IPS-18a (cell line): Measurements from ENCODE around the gene SLC16A9.
"Not testable (repeated sequence)": the region's sequence is repeated elsewhere in the genome, so short reads cannot be mapped to it uniquely, and the experiment has no call there.

Experiments
- H3K27ac ChIP-seq: one replicate; pipeline ENCODE4 v1.5.1; 2013; ENCODE audit warnings: low read length
- H3K27me3 ChIP-seq: one replicate; pipeline ENCODE4 v1.6.1; 2013; ENCODE audit warnings: mild to moderate bottlenecking, low read length; ENCODE audit not compliant: control insufficient read depth, insufficient read depth
- H3K36me3 ChIP-seq: one replicate; pipeline ENCODE4 v1.6.1; 2013; ENCODE audit warnings: low read depth, low read length; ENCODE audit not compliant: control insufficient read depth
- H3K4me1 ChIP-seq: one replicate; pipeline ENCODE4 v1.6.1; 2013; ENCODE audit warnings: low read depth, low read length; ENCODE audit not compliant: control insufficient read depth
- H3K4me3 ChIP-seq: one replicate; pipeline ENCODE4 v1.5.1; 2013; ENCODE audit warnings: low read length
- H3K9ac ChIP-seq: one replicate; pipeline ENCODE4 v1.6.1; 2013; ENCODE audit warnings: mild to moderate bottlenecking, low read length, moderate library complexity
- H3K9me3 ChIP-seq: one replicate; pipeline ENCODE4 v1.6.1; 2013; ENCODE audit warnings: low read depth, low read length; ENCODE audit not compliant: control insufficient read depth

The SLC16A9 gene

DNA sequence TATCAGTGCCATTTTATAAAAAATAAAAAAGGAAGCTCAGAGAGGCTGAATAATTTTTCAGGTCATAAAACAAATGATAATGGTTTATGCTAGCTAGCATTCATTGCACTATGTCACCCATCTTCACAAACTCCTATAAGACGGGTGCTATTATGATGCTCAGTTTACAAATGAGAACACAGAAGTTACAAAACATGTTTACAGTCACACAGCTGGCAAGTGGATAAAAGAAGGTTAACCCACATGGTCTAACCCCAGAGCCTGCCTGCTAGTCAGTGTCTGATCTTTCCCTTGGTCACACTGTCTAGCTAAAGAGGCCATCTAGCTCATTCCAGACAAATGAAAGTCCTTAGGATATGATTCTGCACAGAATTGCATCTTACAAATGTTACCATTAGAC, 39.4 kb downstream of the SLC16A9 start:
- H3K27ac ChIP-seq: no peak overlapping the region
- H3K36me3 ChIP-seq: peaks cover 34% of the 10 kb centered on the region
- H3K9me3 ChIP-seq: no peaks in the 10 kb centered on the region
- H3K4me3 ChIP-seq: no peak overlapping the region
- no peaks in the 10 kb centered on the region for H3K27me3 ChIP-seq
- peaks cover 8% of the 10 kb centered on the region for H3K4me1 ChIP-seq
- no peak overlapping the region for H3K9ac ChIP-seq

DNA sequence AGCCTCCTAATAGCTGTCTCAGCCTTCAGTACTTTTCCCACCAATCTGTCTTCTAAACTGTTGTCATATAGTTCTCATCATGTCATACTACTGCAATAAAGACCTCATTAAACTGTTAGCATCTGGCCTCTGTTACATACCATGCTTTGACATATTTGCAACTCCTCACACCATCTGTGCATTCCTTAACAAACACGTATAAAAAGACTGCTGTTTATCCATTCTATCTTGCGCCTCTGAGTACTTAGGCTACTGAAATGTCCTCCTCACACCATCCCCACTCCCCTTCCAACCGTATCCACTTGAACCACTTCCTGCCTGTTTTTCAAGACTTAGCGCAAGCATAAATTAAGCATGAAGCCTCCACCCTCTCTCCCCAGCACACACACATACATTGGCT, 41.6 kb downstream of the SLC16A9 start:
- no peak overlapping the region for H3K9ac ChIP-seq
- H3K27me3 ChIP-seq: no peaks in the 10 kb centered on the region
- H3K4me3 ChIP-seq: no peak overlapping the region
- H3K36me3 ChIP-seq: peaks cover 37% of the 10 kb centered on the region
- no peak overlapping the region for H3K27ac ChIP-seq
- no peaks in the 10 kb centered on the region for H3K4me1 ChIP-seq
- H3K9me3 ChIP-seq: no peaks in the 10 kb centered on the region

DNA sequence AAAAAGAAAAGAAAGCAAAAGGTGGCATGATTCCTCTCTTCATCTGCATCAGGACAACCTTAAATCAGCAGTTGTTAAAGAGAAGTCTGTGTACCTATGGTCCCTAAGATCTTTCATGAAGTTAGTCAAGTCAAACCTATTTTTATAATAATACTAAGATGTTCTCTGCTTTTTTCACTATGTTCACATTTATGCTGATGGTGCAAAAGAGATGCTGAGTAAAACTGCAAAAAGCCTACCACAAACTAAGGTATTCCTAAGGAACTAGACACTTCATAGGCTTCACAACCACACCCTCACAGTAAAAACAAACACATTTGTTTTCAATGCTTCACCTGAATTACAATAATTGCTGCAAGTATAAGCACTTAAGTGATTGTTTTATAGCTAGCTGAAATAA, 43.3 kb downstream of the SLC16A9 start:
- H3K36me3 ChIP-seq: peaks cover 20% of the 10 kb centered on the region
- H3K27ac ChIP-seq: no peak overlapping the region
- H3K9ac ChIP-seq: no peak overlapping the region
- no peaks in the 10 kb centered on the region for H3K4me1 ChIP-seq
- H3K27me3 ChIP-seq: no peaks in the 10 kb centered on the region
- H3K9me3 ChIP-seq: no peaks in the 10 kb centered on the region
- no peak overlapping the region for H3K4me3 ChIP-seq

DNA sequence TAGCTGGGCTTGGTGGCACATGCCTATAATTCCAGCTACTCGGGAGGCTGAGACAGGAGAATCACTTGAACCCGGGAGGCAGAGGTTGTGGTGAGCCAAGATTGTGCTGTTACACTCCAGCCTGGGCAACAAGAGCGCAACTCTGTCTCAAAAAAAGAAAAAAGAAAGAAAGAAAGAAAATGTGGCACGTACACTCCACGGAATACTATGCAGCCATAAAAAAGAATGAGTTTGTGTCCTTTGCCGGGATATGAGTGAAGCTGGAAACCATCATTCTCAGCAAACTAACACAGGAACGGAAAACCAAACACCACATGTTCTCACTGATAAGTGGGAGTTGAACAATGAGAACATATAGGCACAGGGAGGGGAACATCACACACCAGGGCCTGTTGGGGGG, 46.4 kb downstream of the SLC16A9 start:
- not testable (repeated sequence) for H3K9ac ChIP-seq, H3K4me3 ChIP-seq, H3K36me3 ChIP-seq, H3K27me3 ChIP-seq, H3K27ac ChIP-seq, H3K4me1 ChIP-seq, H3K9me3 ChIP-seq

DNA sequence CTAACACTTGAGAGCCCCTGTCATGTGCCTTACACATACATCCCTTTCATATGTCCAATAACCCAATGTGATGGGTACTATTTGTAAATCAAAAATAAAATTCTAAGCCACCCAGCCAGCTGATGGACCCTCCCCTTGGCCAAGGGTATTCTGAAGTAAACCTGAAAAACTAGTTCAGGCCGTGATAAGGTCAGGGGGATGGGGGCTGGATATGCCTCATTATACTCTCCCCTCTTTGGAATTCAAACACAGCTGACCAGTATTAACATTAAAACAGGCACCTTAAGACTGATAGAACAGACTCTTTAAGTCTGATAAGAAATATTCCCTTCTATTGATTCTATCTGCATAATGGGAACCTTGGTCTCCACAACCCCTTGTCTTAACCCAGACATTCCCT, 51.9 kb downstream of the SLC16A9 start:
- Histone ChIP-seq H3K4me1 (peaks cover 13% of the 10 kb centered on the region), H3K27ac (no peak overlapping the region), H3K4me3 (no peak overlapping the region), H3K9ac (no peak overlapping the region), H3K36me3 (peaks cover 3% of the 10 kb centered on the region), H3K9me3 (no peaks in the 10 kb centered on the region), H3K27me3 (no peaks in the 10 kb centered on the region)

DNA sequence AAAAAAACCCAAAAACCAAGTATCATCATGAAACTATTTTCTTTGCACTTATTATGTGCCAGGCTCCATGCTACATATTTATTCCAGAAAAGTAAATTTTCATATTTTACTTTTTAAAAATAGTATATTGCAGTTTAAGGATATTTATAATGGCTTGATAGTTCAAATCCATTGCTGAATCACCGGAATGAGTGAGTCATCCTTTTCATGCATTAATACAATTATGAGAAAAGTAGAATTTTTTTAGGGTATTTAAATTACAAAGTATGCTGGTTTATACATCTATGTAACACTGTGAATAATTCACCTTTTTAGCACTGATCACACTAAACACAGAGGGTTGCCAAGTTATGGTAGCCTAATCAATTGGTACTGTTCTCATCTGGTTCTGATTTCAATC, 54.3 kb downstream of the SLC16A9 start:
- Histone ChIP-seq H3K27me3 (no peaks in the 10 kb centered on the region), H3K27ac (no peak overlapping the region), H3K36me3 (peaks cover 3% of the 10 kb centered on the region), H3K9me3 (no peaks in the 10 kb centered on the region), H3K9ac (no peak overlapping the region), H3K4me1 (peaks cover 13% of the 10 kb centered on the region), H3K4me3 (no peak overlapping the region)

DNA sequence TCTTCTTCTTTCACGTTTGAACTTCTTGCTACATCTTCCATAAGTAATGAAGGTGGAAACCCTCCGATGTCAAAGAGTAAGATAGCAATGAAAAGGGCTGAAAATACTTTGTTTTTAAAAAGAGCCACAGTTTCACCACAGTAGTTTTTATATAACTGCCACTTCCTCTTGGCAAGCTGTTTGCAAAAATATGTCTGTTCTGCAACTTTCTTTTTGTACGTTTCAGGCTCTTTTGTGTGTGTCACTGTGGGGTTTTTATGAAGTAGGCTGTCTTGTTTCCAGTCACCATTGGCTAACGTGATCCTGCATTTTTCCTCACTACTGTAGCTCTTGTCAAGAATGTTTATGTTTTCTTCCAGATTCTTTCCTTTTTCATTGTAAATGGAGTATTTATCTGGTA, 55.6 kb downstream of the SLC16A9 start:
- Histone ChIP-seq H3K27me3 (no peaks in the 10 kb centered on the region), H3K4me3 (no peak overlapping the region), H3K9me3 (no peaks in the 10 kb centered on the region), H3K4me1 (peaks cover 15% of the 10 kb centered on the region), H3K9ac (no peak overlapping the region), H3K27ac (no peak overlapping the region), H3K36me3 (peaks cover 3% of the 10 kb centered on the region)

DNA sequence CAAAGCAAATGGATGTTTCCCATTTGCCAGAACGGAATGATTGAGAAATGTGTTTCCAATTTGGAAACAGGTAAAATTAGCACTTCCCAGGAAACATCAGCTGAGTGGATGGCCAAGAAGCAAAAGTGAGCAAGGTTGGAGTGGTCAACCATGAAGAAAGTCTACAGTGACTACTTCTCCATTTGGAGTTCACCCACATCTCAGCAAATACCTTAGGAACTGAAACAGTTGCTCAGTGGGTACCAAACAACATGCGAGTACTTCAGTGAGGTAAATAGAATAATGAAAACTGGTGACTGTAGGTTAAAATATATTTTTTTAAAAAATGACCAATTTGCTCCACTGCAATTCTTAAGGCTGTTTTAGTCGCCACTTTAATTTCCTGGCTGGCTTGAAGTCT, 57.7 kb downstream of the SLC16A9 start:
- no peak overlapping the region for H3K4me3 ChIP-seq
- H3K9me3 ChIP-seq: no peaks in the 10 kb centered on the region
- no peaks in the 10 kb centered on the region for H3K27me3 ChIP-seq
- H3K4me1 ChIP-seq: peaks cover 6% of the 10 kb centered on the region
- H3K36me3 ChIP-seq: peaks cover 3% of the 10 kb centered on the region
- no peak overlapping the region for H3K9ac ChIP-seq
- no peak overlapping the region for H3K27ac ChIP-seq

DNA sequence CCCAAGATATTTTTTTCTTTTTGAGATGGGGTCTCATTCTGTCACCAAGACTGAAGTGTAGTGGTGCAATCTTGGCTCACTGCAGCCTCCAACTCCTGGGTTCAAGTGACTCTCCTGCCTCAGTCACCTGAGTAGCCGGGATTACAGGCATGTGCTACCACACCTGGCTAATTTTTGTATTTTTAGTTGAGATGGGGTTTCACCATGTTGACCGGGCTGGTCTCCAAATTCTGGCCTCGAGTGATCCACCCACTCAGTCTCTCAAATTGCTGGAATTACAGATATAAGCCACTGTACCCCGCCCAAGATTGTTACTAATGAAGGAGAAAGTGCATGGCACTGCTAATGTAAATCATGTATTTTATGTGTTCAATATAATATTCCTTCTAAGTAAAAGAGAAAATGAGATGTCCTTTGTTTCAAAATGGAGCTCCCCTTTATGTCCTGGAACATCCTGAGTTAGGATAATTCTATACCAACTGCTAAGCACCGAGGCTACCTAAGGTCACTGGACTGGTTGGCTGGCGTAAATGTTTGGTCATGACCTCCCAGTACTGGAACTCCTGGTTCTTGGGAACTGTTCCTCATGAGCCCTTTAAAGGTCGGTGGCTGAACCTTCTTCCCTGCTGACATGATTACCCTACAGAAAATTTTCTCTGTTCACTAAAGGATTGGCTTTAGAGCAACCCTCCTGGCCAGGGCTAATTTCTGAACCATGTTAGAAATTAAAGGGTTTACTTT, 59.9 kb downstream of the SLC16A9 start:
- H3K4me3 ChIP-seq: no peak overlapping the region
- peaks cover 6% of the 10 kb centered on the region for H3K4me1 ChIP-seq
- no peak overlapping the region for H3K27ac ChIP-seq
- no peaks in the 10 kb centered on the region for H3K9me3 ChIP-seq
- no peak overlapping the region for H3K9ac ChIP-seq
- H3K36me3 ChIP-seq: peaks cover 3% of the 10 kb centered on the region
- no peaks in the 10 kb centered on the region for H3K27me3 ChIP-seq

DNA sequence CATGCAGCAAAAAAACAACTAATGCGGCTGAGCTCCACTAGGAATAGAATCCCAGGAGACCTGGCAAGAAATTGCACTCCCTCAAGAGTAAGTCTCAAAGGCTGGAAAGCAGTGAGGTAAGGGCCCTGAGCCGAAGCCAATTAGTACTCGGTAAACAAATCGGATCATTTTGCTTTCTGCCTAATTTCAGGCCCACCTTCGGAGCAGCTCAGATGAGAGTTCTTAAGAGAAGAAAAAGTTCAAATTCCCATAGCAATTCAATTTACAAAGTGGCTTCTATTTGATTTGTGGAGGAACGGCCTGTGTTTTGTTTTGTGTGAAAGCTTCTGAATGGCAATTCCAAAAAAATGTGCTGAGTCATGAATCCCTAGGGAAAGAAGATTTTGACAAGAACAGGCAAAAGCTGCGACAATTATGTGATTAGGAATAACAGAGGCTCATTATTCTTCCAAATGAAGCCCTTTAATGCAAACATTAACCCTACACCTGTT, 60.9 kb downstream of the SLC16A9 start:
- H3K9me3 ChIP-seq: no peaks in the 10 kb centered on the region
- no peak overlapping the region for H3K4me3 ChIP-seq
- no peaks in the 10 kb centered on the region for H3K27me3 ChIP-seq
- no peak overlapping the region for H3K27ac ChIP-seq
- no peak overlapping the region for H3K9ac ChIP-seq
- H3K36me3 ChIP-seq: peaks cover 2% of the 10 kb centered on the region
- H3K4me1 ChIP-seq: peaks cover 6% of the 10 kb centered on the region

DNA sequence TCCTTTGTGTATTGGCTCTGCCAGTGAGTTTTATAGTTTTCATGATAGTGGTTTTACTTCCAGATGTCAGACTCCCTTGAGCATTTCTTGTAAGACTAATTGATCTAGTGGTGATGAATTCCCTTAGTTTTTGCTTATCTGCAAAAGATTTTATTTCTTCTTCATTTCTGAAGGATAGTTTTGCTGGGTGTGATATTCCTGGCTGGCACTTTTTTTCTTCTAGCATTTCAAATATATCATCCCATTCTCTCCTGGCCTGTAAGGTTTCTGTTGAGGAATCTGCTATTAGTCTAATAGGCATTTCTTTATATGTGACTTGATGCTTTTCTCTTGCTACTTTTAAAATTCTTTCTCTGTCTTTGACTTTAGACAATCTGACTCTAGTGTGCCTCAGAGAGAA, 64.8 kb downstream of the SLC16A9 start:
- Histone ChIP-seq H3K9me3 (no peaks in the 10 kb centered on the region), H3K4me1 (peaks cover 6% of the 10 kb centered on the region), H3K27ac (no peak overlapping the region), H3K9ac (no peak overlapping the region), H3K36me3 (no peaks in the 10 kb centered on the region), H3K27me3 (no peaks in the 10 kb centered on the region), H3K4me3 (no peak overlapping the region)

DNA sequence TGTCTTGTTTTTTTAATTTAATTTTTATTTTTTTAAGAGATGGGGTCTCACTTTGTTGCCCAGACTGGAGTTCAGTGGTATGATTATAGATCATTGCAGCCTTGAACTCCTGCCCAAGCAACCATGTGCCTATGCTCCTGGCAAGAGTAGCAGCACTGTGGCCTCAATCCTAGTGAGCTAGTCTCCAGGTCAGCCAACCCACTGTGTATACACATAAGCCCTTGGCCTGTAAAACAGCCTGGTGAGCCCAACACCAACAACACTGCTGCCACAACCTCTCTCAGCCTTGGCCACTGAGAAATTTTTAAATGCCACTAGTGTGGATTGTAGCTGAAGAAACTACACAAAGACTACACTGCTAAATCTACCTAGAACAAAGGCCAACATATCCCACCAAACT, 68.0 kb downstream of the SLC16A9 start:
- not testable (repeated sequence) for H3K4me1 ChIP-seq, H3K36me3 ChIP-seq, H3K27ac ChIP-seq, H3K9ac ChIP-seq, H3K27me3 ChIP-seq, H3K4me3 ChIP-seq, H3K9me3 ChIP-seq
